Testis (tissue), 3 donors: ENCODE results near the gene EFCAB11. TPM values are rescaled to one million over a fixed set of nuclear protein-coding genes. Genes with fewer than 3 reads are reported as not detected.
"Not testable (repeated sequence)": the region's sequence is repeated elsewhere in the genome, so short reads cannot be mapped to it uniquely, and the experiment has no call there.

Experiments
- DNase-seq: peaks from one replicate; pipeline ENCODE4 v3.0.0-alpha.2; 2019
- H3K27ac ChIP-seq, 2 donors: fragments of 200-600 bp; sonication (generic); one replicate each; pipeline ENCODE4 v1.5.1; 2019
- H3K27me3 ChIP-seq: fragments of 200-600 bp; sonication (generic); one replicate; pipeline ENCODE4 v1.5.1; 2019
- H3K36me3 ChIP-seq: fragments of 200-600 bp; sonication (generic); one replicate; pipeline ENCODE4 v1.5.1; 2017; ENCODE audit warnings: low read depth; ENCODE audit errors: missing control alignments
- H3K4me1 ChIP-seq: fragments of 200-600 bp; sonication (generic); one replicate; pipeline ENCODE4 v1.5.1; 2019
- H3K4me3 ChIP-seq, 2 donors: fragments of 200-600 bp; sonication (generic); one replicate each; pipeline ENCODE4 v1.5.1; 2017 to 2019
- H3K9me3 ChIP-seq: fragments of 200-600 bp; sonication (generic); one replicate; pipeline ENCODE4 v1.5.1; 2017
- POLR2A ChIP-seq: fragments of 450-650 bp; IDR thresholded peaks from one replicate; pipeline ENCODE4 v1.6.1; 2017; ENCODE audit warnings: antibody characterized with exemption, mild to moderate bottlenecking, moderate library complexity
- WGBS, 2 donors: methylation state at CpG; one replicate each; pipeline ENCODE4 v1.1.5; 2018; 5-methylcytosine and 5-hydroxymethylcytosine counted together
- intact Hi-C: fragments of 100-400 bp; cut with DNase I; formaldehyde crosslinking; loops from one replicate; pipeline ENCODE4 v1.15.1; 2023; ENCODE audit warnings: low total_unique reads
- polyA plus RNA-seq: library from polyadenylated mRNA; stranded (reverse); fragments of 350-450 nt; fragmentation: Illumina TruSeq; extraction: RNeasy Lipid Tissue Mini Kit (QIAGEN cat#74804); gene quantifications from one replicate; pipeline ENCODE4 v1.2.3, GENCODE V29; 2014; ENCODE audit warnings: low read depth, low replicate concordance; ENCODE audit not compliant: insufficient read depth
- total RNA-seq, 2 donors: library from RNA; depleted of rRNA; stranded (reverse); fragments of >200 nt; gene quantifications; one replicate each; pipeline ENCODE4 v1.2.3, GENCODE V29; 2016
- TF ChIP-seq, protein P1 (sequence below), 3 experiments: fragments of 450-650 bp in 2 of 3; fragments of 200-600 bp in 1 of 3; sonication (generic) in 1 of 3; IDR thresholded peaks; one replicate each; pipeline ENCODE4 v1.5.1; 2016 to 2019; ENCODE audit warnings: antibody characterized with exemption in 3 of 3, mild to moderate bottlenecking in 2 of 3, moderate library complexity in 1 of 3

EFCAB11 gene
- total and polyA plus RNA-seq, 3 donors from 2014 or later: 30.5 to 78.3 (median 50.6) TPM

DNA sequence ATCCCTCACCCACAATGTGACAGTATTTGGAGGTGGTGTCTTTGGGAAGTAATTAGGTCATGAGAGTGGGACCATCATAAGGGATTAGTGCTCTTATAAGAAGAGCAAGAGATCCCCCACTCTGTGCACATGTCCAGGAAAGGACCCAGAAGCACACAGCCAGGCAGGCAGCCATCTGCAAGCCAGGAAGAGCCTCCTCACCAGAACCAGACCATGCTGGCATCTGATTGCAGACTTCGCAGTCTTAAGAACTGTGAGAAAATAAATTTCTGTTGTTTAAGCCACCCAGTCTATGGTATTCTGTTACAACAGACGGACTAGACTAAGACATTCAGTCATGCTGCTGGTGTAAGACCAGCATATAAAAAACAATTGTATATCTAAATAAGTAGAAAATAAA is 69.8 kb downstream of the EFCAB11 start:
- TF ChIP-seq, protein P1, sequence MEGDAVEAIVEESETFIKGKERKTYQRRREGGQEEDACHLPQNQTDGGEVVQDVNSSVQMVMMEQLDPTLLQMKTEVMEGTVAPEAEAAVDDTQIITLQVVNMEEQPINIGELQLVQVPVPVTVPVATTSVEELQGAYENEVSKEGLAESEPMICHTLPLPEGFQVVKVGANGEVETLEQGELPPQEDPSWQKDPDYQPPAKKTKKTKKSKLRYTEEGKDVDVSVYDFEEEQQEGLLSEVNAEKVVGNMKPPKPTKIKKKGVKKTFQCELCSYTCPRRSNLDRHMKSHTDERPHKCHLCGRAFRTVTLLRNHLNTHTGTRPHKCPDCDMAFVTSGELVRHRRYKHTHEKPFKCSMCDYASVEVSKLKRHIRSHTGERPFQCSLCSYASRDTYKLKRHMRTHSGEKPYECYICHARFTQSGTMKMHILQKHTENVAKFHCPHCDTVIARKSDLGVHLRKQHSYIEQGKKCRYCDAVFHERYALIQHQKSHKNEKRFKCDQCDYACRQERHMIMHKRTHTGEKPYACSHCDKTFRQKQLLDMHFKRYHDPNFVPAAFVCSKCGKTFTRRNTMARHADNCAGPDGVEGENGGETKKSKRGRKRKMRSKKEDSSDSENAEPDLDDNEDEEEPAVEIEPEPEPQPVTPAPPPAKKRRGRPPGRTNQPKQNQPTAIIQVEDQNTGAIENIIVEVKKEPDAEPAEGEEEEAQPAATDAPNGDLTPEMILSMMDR (IDR thresholded peaks at IDR 0.05): no peak
- Histone ChIP-seq H3K4me3 (no peak overlapping the region), H3K27me3 (no peaks in the 10 kb centered on the region), H3K27ac (no peak overlapping the region), H3K4me1 (no peaks in the 10 kb centered on the region), H3K9me3 (no peaks in the 10 kb centered on the region), H3K36me3 (no peaks in the 10 kb centered on the region)
- intact Hi-C loops: no loop called here
- WGBS, 2 donors: 94 to 100% methylated on average over 2 of the region's 2 CpGs
- no peak for DNase-seq

DNA sequence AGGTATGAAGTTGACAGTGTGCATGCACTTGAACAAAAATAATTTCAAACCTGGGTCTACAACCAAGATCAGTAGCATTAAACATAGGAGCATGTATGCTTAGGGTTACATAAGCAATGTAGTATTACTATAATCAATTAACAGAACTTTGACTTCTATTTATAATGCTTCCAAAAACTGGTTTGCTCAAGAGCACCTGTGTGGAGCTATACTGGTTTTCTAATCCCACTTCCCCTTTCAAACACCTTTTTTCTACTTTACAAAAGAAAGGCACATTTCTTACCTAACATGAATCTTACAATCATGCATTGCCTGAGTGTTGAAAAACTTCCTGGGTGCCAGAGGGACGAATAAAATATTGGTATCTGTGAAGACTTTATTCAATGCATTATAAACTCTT is 72.7 kb downstream of the EFCAB11 start:
- Histone ChIP-seq H3K36me3 (no peaks in the 10 kb centered on the region), H3K27ac (no peak overlapping the region), H3K4me1 (no peaks in the 10 kb centered on the region), H3K4me3 (no peak overlapping the region), H3K9me3 (no peaks in the 10 kb centered on the region), H3K27me3 (no peaks in the 10 kb centered on the region)
- no peak for DNase-seq
- WGBS, 2 donors: 96 to 98% methylated on average over 1 of the region's 1 CpG
- intact Hi-C loops: no loop called here
- TF ChIP-seq POLR2A: no peak
- TF ChIP-seq, protein P1 (IDR thresholded peaks at IDR 0.05): no peak

DNA sequence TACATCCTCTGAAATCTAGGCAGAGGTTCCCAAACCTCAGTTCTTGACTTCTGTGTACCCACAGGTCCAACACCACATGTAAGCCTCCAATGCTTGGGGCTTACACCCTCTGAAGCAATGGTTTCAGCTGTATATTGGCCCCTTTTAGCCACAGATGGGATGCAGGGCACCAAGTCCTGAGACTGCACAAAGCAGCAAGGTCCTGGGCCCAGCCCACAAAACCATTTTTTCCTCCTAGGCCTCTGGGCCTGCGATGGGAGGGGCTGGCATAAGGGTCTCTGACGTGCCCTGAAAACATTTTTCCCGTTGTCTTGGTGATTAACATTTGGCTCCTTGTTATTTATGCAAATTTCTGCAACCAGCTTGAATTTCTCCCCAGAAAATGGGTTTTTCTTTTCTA is 80.4 kb downstream of the EFCAB11 start:
- H3K36me3 ChIP-seq, H3K27ac ChIP-seq, H3K27me3 ChIP-seq, DNase-seq, H3K9me3 ChIP-seq, H3K4me3 ChIP-seq, H3K4me1 ChIP-seq, intact Hi-C loops: not testable (repeated sequence)
- 95% methylated on average over 3 of the region's 3 CpGs for WGBS, 2 donors

DNA sequence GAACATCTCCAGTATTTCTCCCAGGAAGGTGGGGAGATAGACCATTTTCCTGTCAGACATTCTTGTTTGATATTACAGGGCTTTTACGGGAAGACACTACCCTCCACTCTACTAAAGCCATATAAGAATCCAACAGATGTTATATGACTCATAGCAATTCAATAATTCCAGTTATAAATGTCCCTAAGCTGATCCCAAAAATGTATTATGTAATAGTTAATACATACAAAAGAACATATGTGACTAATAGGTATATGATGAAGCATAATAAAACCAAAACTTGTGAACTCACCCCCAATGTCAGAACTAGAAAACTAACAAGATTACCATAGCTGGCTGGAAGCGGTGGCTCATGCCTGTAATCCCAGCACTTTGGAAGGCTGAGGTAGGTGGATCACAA is 84.2 kb downstream of the EFCAB11 start:
- Histone ChIP-seq H3K4me3 (no peak overlapping the region), H3K36me3 (no peaks in the 10 kb centered on the region), H3K4me1 (no peaks in the 10 kb centered on the region), H3K9me3 (no peaks in the 10 kb centered on the region), H3K27me3 (no peaks in the 10 kb centered on the region), H3K27ac (no peak overlapping the region)
- intact Hi-C loops: no loop called here
- TF ChIP-seq, protein P1 (IDR thresholded peaks at IDR 0.05): no peak
- TF ChIP-seq POLR2A: no peak
- 93 to 95% methylated on average over 2 of the region's 2 CpGs for WGBS, 2 donors
- no peak for DNase-seq

DNA sequence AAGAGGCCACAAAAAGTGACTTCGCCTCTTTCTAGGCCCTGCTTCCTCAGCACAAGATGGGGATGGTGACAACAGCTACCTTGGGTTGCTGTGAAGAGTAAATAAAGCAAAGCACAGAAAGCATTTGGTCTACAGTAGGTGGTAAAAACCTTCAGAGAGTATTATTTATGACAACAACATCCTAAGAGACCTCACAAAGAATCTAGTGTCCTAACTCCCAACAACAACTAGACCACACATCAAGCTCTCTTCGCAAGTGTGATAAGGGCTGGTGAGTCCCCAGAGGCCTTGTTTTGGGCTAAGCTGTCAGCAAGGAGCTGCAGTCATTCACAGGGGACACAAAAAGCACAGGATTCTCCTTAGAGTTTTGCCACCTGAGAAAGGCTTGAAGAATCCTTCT is 84.9 kb downstream of the EFCAB11 start:
- no peak overlapping the region for H3K4me3 ChIP-seq
- no peak for TF ChIP-seq POLR2A
- TF ChIP-seq, protein P1 (IDR thresholded peaks at IDR 0.05): no peak
- H3K4me1 ChIP-seq: no peaks in the 10 kb centered on the region
- intact Hi-C loops: no loop called here
- H3K27ac ChIP-seq: no peak overlapping the region
- no peaks in the 10 kb centered on the region for H3K9me3 ChIP-seq
- DNase-seq: no peak
- H3K27me3 ChIP-seq: no peaks in the 10 kb centered on the region
- no peaks in the 10 kb centered on the region for H3K36me3 ChIP-seq
- WGBS, 2 donors: 62 to 76% methylated on average over 2 of the region's 2 CpGs
